GM12875 (cell line): Measurements from ENCODE around the gene PLOD2.

Experiments used
- H3K4me3 ChIP-seq: one replicate; pipeline ENCODE4 v1.5.1; 2011; ENCODE audit warnings: low read depth, low read length, control low read depth
- TF ChIP-seq, protein P1 (sequence below): IDR thresholded peaks from 2 replicates; pipeline ENCODE4 v1.5.1; 2011; ENCODE audit warnings: low read depth, mild to moderate bottlenecking, control low read depth, inconsistent platforms, low read length, moderate library complexity, borderline replicate concordance; ENCODE audit not compliant: insufficient read depth

The PLOD2 gene

DNA sequence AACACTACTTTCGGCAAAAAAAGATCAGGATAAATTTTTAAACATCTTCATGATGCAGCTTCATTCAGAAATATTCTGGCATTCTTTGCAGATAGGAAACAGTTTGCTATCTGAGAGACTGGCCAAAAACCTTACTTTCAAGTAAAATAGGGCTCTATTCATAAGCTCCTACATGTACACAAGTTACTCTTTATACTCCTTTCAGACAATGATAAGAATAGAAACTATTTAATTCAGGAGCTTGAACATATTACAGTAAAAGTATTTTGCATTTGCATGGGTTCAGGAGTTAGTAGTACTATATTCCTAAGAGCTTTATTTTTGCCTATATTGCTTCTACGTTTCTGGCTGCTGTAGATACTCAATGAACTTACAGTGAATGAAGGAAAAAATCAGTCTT lies 70.5 kb downstream of the PLOD2 start:
- no peak overlapping the region for H3K4me3 ChIP-seq
- TF ChIP-seq, protein P1, sequence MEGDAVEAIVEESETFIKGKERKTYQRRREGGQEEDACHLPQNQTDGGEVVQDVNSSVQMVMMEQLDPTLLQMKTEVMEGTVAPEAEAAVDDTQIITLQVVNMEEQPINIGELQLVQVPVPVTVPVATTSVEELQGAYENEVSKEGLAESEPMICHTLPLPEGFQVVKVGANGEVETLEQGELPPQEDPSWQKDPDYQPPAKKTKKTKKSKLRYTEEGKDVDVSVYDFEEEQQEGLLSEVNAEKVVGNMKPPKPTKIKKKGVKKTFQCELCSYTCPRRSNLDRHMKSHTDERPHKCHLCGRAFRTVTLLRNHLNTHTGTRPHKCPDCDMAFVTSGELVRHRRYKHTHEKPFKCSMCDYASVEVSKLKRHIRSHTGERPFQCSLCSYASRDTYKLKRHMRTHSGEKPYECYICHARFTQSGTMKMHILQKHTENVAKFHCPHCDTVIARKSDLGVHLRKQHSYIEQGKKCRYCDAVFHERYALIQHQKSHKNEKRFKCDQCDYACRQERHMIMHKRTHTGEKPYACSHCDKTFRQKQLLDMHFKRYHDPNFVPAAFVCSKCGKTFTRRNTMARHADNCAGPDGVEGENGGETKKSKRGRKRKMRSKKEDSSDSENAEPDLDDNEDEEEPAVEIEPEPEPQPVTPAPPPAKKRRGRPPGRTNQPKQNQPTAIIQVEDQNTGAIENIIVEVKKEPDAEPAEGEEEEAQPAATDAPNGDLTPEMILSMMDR: no peak

DNA sequence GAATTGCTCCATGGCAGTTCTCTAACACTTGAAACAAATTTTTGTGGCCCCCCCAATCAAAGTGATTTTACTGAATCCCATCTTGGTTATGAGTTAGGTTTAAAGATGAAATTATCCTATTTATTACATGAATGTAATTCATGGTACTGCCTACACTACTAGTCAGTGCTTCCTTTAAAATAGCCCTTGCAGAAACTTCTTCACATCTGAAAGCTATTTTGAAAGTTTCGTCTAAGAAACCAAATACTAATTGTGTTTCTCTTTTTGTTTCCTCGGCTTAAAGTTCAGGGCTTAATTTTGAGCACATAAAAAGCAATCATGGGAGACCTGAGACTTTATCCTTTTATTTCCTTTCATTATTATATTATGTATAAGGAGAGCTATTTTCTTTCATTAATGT lies 72.1 kb downstream of the PLOD2 start:
- TF ChIP-seq, protein P1: no peak
- H3K4me3 ChIP-seq: no peak overlapping the region

DNA sequence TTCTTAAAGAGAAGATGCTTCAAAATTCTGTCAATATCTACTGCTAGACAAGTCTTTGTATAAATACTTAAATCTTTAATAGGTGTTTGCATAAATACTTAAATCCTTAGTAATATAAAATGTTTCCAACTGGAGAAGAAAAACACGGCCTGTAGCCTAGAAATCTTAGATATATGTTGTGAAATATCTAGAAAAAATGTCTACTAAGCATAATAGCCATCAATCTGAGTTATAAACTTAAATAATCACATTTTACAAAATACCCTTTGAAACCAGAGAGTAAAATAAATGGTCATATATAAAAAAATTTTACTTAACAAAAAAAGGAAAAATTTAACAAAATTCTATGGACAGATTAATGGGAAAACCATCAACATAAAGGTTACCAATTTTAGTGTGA lies 73.9 kb downstream of the PLOD2 start:
- no peak overlapping the region for H3K4me3 ChIP-seq
- TF ChIP-seq, protein P1: no peak

DNA sequence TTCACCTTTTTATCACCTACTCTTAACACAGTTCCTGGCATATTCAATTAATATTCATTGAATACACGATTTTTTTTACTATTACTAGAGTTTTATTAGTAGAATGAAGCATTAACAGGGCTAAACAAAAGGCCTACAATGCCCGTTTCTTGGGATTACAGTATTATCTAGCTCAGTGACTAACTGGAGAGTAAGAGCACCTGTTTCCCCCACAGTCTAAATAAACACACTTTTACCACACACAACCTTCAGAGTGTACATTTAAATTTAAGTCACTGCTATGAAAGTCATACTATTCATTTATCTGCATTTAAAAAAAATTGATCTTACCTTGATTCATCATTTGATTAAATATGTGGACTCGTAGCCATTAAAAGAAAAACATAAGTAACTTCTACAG lies 74.8 kb downstream of the PLOD2 start:
- TF ChIP-seq, protein P1: no peak
- H3K4me3 ChIP-seq: no peak overlapping the region

DNA sequence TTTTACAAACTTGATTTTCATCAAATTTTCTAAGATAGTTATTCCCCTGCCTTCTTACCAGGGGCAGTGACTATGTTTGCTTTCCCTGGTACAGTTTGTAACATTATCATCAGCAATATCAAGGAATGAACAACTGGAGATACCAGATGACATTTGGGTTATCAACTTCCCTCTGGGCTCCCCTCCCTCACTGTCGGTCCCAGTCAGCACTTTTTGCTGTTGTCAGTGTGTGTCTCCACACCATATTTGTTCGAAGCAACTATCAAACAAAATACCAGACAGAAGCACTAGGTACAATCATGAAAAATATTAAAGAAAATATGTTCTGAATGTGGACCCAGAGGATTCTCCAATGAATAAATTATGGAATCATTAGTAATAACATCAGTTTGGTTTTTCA lies 75.3 kb downstream of the PLOD2 start:
- TF ChIP-seq, protein P1: no peak
- no peak overlapping the region for H3K4me3 ChIP-seq

DNA sequence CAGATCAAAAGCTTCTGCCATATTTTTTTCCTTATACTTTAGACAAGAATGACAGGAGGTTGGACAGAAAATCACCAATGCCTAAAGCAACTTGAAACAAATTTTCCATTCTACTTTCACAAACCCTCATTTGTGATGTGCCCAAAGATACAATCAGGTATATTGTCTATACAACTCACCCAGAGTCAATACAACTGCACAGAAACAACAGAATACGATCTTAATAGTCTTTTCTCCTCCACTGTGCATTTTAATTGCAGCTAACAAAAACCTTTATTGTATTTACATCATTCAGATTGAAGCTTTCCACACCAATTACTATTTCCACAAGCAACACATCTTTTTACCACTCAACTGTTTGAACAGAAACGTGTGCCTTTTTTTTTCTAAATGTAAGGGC lies 80.4 kb downstream of the PLOD2 start:
- TF ChIP-seq, protein P1: no peak
- H3K4me3 ChIP-seq: no peak overlapping the region

DNA sequence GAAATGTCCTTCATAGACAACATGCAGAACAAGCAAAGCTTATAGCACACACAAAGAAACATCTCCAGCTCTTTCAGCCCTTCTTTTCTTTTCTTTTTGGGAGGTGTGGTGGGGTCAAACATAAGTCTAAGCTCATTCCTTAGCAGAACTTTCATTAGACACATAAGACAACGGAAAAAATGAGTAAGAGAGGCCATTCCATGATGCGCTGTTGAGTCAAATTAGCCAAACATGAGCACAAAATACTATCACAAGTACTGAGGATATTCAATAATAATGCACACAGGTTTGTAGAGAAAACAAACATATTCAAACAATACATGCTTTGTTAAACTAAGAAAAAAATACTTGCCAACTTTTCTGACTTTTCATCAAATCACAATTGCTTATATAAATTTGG lies 83.0 kb downstream of the PLOD2 start:
- no peak overlapping the region for H3K4me3 ChIP-seq
- TF ChIP-seq, protein P1: no peak
